Activated CD8-positive, alpha-beta T cell treated with anti-CD3 and anti-CD28 coated beads for 36 hours (primary cell): ENCODE results near the gene TRIM47. TPM values are rescaled to one million over a fixed set of nuclear protein-coding genes. Genes with fewer than 3 reads are reported as not detected.
A peak's percentile ranks its signal among the peaks of the same experiment; 100 is the strongest.

Experiments
- ATAC-seq: fragments of 200-7000 bp; cut with Tn5 transposase; one replicate; pipeline ENCODE4 v1.10.0; 2021; ENCODE audit warnings: mild to moderate bottlenecking, moderate library complexity
- CTCF ChIA-PET: fragments of 350-600 bp; sonication (Branson Sonifier 250); formaldehyde crosslinking; loops from one replicate; lab custom pipeline; 2021; ENCODE audit warnings: antibody characterized with exemption; lab: Charles Lee
- POLR2A ChIA-PET: fragments of 350-600 bp; sonication (Branson Sonifier 250); formaldehyde crosslinking; loops from one replicate; lab custom pipeline; 2021; ENCODE audit warnings: antibody characterized with exemption; lab: Charles Lee
- DNase-seq: peaks from one replicate; pipeline ENCODE4 v3.0.0-alpha.2; 2020
- H3K27ac Mint-ChIP-seq: one replicate; pipeline ENCODE4 v1.8.0; 2021; ENCODE audit warnings: mild to moderate bottlenecking, mixed read lengths
- H3K27me3 Mint-ChIP-seq: one replicate; pipeline ENCODE4 v1.8.0; 2021; ENCODE audit warnings: mixed read lengths
- H3K36me3 Mint-ChIP-seq: one replicate; pipeline ENCODE4 v1.8.0; 2021; ENCODE audit warnings: low read depth, mixed read lengths
- H3K4me1 Mint-ChIP-seq: one replicate; pipeline ENCODE4 v1.8.0; 2021; ENCODE audit warnings: low read depth, mixed read lengths
- H3K4me3 Mint-ChIP-seq: one replicate; pipeline ENCODE4 v1.8.0; 2021; ENCODE audit warnings: mild to moderate bottlenecking, moderate library complexity, mixed read lengths
- H3K9me3 Mint-ChIP-seq: one replicate; pipeline ENCODE4 v1.8.0; 2021; ENCODE audit warnings: mixed read lengths
- CTCF ChIP-seq: fragments of 200-600 bp; IDR thresholded peaks from one replicate; pipeline ENCODE4 v1.8.0; 2022; ENCODE audit warnings: antibody characterized with exemption, mild to moderate bottlenecking
- intact Hi-C: fragments of 100-400 bp; cut with micrococcal nuclease; formaldehyde crosslinking; loops from one replicate; pipeline ENCODE4 v1.10.0; 2022
- total RNA-seq, 2 experiments: library from RNA; stranded (reverse); gene quantifications; one replicate each; pipeline ENCODE4 v1.2.3, GENCODE V29; 2021

Gene TRIM47
- total RNA-seq, 2 experiments from 2014 or later, result 16.6 to 16.8 TPM

- Mint-ChIP-seq H3K9me3 (no peaks in the 10 kb centered on the region), H3K27me3 (no peaks in the 10 kb centered on the region), H3K4me1 (peaks cover 33% of the 10 kb centered on the region), H3K4me3 (no peak overlapping the region), H3K27ac (no peak overlapping the region), H3K36me3 (peaks cover 12% of the 10 kb centered on the region)
- CTCF ChIA-PET, result interaction anchor here (0.5 to 8.5 kb wide), 7 partner anchors 9 to 1098 kb away, joined by 3 to 105 read pairs (median 5); no protein-coding TSS in a partner anchor
- DNase-seq (no peak), ATAC-seq (no peak)
- POLR2A ChIA-PET, result interaction anchor here (0.7 to 1.0 kb wide), 3 partner anchors 23 to 66 kb away, joined by 3 to 4 read pairs (median 3); no protein-coding TSS in a partner anchor
- TF ChIP-seq CTCF, result no peak
- intact Hi-C loops, result no loop called here
These were observed 28.7 kb downstream of the TRIM47 start for GRCh38 chr17:75849724-75850123.

- H3K4me1 Mint-ChIP-seq, result peaks cover 30% of the 10 kb centered on the region
- ChIA-PET CTCF (interaction anchor here (0.5 to 8.5 kb wide), 8 partner anchors 8 to 1098 kb away, joined by 3 to 105 read pairs (median 5); no protein-coding TSS in a partner anchor), POLR2A (interaction anchor here (1.0 to 1.4 kb wide), 2 partner anchors 22 to 73 kb away, joined by 3 read pairs; no protein-coding TSS in a partner anchor)
- H3K4me3 Mint-ChIP-seq, result no peak overlapping the region
- DNase-seq (no peak), ATAC-seq (no peak)
- intact Hi-C loops, result no loop called here
- H3K27ac Mint-ChIP-seq, result no peak overlapping the region
- no peaks in the 10 kb centered on the region for H3K9me3 Mint-ChIP-seq
- H3K27me3 Mint-ChIP-seq, result no peaks in the 10 kb centered on the region
- H3K36me3 Mint-ChIP-seq, result peaks cover 12% of the 10 kb centered on the region
- no peak for TF ChIP-seq CTCF
These were observed 29.1 kb downstream of the TRIM47 start for GRCh38 chr17:75849279-75849646.

- TF ChIP-seq CTCF, result peak; percentile 86
- no peak for ATAC-seq
- DNase-seq, result peak; percentile 93
- ChIA-PET CTCF (interaction anchor here (0.6 to 8.5 kb wide), 22 partner anchors 8 to 154 kb away, joined by 3 to 105 read pairs (median 5); partner anchors contain the start of genes GALK1 and UNK), POLR2A (interaction anchor here (1.0 to 2.1 kb wide), 3 partner anchors 22 to 73 kb away, joined by 3 to 5 read pairs (median 3); no protein-coding TSS in a partner anchor)
- H3K27me3 Mint-ChIP-seq, result no peaks in the 10 kb centered on the region
- H3K4me1 Mint-ChIP-seq, result peaks cover 28% of the 10 kb centered on the region
- H3K9me3 Mint-ChIP-seq, result no peaks in the 10 kb centered on the region
- H3K4me3 Mint-ChIP-seq, result no peak overlapping the region
- intact Hi-C loops, result no loop called here
- H3K27ac Mint-ChIP-seq, result peak overlapping the region; percentile 62
- H3K36me3 Mint-ChIP-seq, result peaks cover 13% of the 10 kb centered on the region
These were observed 29.7 kb downstream of the TRIM47 start for GRCh38 chr17:75848523-75849278.

GRCh38 chr17:75847614-75848522, 30.5 kb downstream of the TRIM47 start:
- Mint-ChIP-seq H3K4me3 (no peak overlapping the region), H3K27me3 (no peaks in the 10 kb centered on the region), H3K9me3 (no peaks in the 10 kb centered on the region), H3K4me1 (peaks cover 24% of the 10 kb centered on the region), H3K36me3 (peaks cover 17% of the 10 kb centered on the region), H3K27ac (peak overlapping the region; percentile 55)
- POLR2A ChIA-PET, result interaction anchor here (0.8 to 2.5 kb wide), 5 partner anchors 21 to 72 kb away, joined by 3 to 7 read pairs (median 5); no protein-coding TSS in a partner anchor
- CTCF ChIA-PET, result interaction anchor here (0.6 to 8.5 kb wide), 23 partner anchors 8 to 100 kb away, joined by 3 to 105 read pairs (median 5); partner anchors contain the start of genes GALK1 and UNK
- DNase-seq, result no peak
- intact Hi-C loops, result no loop called here
- ATAC-seq, result no peak
- TF ChIP-seq CTCF, result no peak
